Measurements from ENCODE around the gene PPHLN1. TPM values are rescaled to one million over a fixed set of nuclear protein-coding genes. Genes with fewer than 3 reads are reported as not detected.

The PPHLN1 gene
- total RNA-seq, 2 experiments from 2014 or later: 73.2 to 76.1 TPM

DNA sequence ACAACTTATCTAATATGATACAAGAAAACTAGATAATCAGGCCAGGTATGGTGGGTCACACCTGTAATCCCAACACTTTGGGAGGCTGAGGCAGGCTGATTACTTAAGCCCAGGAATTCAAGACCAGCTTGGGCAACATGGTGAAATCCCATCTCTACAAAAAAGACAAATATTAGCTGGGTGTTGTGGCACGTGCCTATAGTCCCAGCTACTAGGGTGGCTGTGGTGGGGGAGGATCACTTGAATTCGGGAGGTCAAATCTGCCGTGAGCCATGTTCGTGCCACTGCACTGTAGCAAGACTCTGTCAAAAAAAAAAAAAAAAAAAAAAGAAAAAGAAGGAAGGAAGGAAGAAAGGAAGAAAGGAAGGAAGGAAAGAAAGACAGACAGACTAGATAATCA, 27.1 kb upstream of the PPHLN1 start:
- intact Hi-C loops (cut with micrococcal nuclease): no loop called here
- no peak for ATAC-seq
- H3K4me1 Mint-ChIP-seq (ENCODE audit: low read depth): peaks cover 17% of the 10 kb centered on the region
- CTCF ChIA-PET: interaction anchor here (1.0 to 1.7 kb wide), 4 partner anchors 8 to 115 kb away, joined by 3 to 5 read pairs (median 4); no protein-coding TSS in a partner anchor
- H3K27ac Mint-ChIP-seq: no peak overlapping the region
- H3K9me3 Mint-ChIP-seq: no peaks in the 10 kb centered on the region
- no peaks in the 10 kb centered on the region for H3K27me3 Mint-ChIP-seq
- no peak overlapping the region for H3K4me3 Mint-ChIP-seq
- no peak for DNase-seq
- TF ChIP-seq, protein P1, sequence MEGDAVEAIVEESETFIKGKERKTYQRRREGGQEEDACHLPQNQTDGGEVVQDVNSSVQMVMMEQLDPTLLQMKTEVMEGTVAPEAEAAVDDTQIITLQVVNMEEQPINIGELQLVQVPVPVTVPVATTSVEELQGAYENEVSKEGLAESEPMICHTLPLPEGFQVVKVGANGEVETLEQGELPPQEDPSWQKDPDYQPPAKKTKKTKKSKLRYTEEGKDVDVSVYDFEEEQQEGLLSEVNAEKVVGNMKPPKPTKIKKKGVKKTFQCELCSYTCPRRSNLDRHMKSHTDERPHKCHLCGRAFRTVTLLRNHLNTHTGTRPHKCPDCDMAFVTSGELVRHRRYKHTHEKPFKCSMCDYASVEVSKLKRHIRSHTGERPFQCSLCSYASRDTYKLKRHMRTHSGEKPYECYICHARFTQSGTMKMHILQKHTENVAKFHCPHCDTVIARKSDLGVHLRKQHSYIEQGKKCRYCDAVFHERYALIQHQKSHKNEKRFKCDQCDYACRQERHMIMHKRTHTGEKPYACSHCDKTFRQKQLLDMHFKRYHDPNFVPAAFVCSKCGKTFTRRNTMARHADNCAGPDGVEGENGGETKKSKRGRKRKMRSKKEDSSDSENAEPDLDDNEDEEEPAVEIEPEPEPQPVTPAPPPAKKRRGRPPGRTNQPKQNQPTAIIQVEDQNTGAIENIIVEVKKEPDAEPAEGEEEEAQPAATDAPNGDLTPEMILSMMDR (IDR thresholded peaks at IDR 0.05): no peak
- no peaks in the 10 kb centered on the region for H3K36me3 Mint-ChIP-seq (ENCODE audit: low read depth)
- POLR2A ChIA-PET: interaction anchor here (1.4 kb wide), 1 partner anchor 60 kb away, joined by 3 read pairs; no protein-coding TSS in a partner anchor

DNA sequence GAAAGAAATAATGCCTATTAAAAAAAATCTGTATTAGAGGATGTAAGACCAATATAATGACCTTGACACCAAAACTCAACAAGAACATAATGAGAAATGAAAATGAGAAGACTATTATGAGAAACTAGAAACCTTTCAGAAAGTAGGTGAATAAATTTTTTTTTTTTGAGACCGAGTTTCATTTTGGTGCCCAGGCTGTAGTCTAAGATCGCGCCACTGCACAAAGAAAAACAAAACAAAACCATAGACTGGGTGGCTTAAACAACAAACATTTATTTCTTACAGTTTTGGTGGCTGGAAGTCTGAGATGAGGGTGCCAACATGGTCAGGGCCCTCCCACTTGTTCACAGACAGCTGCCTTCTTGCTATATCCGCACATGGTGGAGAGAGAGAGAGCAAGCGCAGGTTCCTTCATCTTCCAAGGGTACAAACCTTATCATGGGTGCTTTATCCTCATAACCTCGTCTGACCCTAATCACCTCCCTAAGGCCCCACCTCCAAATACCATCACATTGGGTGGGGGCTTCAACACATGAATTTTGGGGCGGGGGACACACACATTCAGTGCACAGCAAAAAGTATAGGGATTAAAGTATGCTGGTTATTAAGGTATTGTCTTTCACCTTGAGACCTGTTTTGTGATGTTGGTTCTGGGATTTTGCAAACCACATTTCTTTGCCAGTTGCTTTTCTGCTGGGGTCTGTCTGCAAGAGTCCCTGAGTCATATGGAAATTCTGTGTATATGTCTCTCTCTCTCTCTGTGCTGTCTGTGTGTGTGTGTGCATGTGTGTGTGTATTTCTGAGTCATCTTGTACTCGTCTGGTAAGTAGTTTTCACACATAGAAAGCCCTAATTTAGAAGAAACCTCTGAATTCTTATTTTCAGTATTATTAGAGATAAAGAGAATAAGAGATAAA, 26.3 kb upstream of the PPHLN1 start:
- CTCF ChIA-PET: interaction anchor here (1.3 to 1.7 kb wide), 3 partner anchors 32 to 116 kb away, joined by 3 to 5 read pairs (median 5); no protein-coding TSS in a partner anchor
- Mint-ChIP-seq H3K9me3 (no peaks in the 10 kb centered on the region), H3K27me3 (no peaks in the 10 kb centered on the region), H3K27ac (peak overlapping the region; percentile 86), H3K36me3 (ENCODE audit: low read depth) (no peaks in the 10 kb centered on the region), H3K4me3 (peak overlapping the region; percentile 40), H3K4me1 (ENCODE audit: low read depth) (peaks cover 17% of the 10 kb centered on the region)
- ATAC-seq (peak; percentile 91), DNase-seq (peak; percentile 93)
- POLR2A ChIA-PET: interaction anchor here (0.8 to 1.4 kb wide), 3 partner anchors 15 to 61 kb away, joined by 3 read pairs; no protein-coding TSS in a partner anchor
- intact Hi-C loops (cut with micrococcal nuclease): no loop called here
- TF ChIP-seq, protein P1 (IDR thresholded peaks at IDR 0.05): no peak

DNA sequence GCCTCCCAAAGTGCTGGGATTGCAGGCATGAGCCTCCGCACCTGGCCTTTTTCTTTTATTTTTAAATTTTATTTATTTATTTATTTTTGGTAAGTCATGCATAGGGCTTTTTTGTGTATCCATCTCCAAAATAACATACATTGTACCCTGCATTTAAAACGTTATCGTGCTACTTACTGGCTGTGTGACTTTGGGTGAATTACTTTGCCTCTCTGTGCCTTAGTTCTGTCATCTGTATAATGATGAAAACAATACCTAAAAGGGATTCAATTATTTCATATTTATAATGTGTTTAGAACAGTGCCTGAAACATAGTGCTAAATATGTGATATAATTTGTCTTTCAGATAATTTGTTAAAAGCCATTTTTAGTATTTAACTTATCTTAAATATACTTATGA, 19.7 kb upstream of the PPHLN1 start:
- POLR2A ChIA-PET: no interaction called here
- CTCF ChIA-PET: no interaction called here
- H3K27me3 Mint-ChIP-seq: no peaks in the 10 kb centered on the region
- H3K9me3 Mint-ChIP-seq: no peaks in the 10 kb centered on the region
- H3K36me3 Mint-ChIP-seq (ENCODE audit: low read depth): no peaks in the 10 kb centered on the region
- H3K27ac Mint-ChIP-seq: no peak overlapping the region
- TF ChIP-seq, protein P1 (IDR thresholded peaks at IDR 0.05): no peak
- intact Hi-C loops (cut with micrococcal nuclease): no loop called here
- DNase-seq (no peak), ATAC-seq (no peak)
- H3K4me3 Mint-ChIP-seq: no peak overlapping the region
- no peaks in the 10 kb centered on the region for H3K4me1 Mint-ChIP-seq (ENCODE audit: low read depth)

DNA sequence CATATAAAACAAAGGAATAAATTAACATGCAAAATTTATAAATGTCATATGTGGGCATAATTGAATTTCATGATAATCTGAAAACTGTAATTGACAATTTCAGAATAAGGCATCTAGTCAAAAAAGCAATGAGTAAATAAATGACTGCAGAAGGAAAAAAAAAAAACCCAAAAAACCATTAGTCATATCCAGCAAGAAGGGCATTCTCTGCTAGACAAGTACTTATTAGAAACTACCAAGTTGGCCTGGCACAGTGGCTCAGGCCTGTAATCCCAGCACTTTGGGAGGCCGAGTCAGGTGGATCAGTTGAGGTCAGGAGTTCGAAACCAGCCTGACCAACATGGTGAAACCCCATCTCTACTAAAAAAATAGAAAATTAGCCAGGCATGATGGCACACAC, 17.6 kb upstream of the PPHLN1 start:
- Mint-ChIP-seq H3K27me3 (no peaks in the 10 kb centered on the region), H3K4me1 (ENCODE audit: low read depth) (no peaks in the 10 kb centered on the region), H3K36me3 (ENCODE audit: low read depth) (peaks cover 4% of the 10 kb centered on the region), H3K4me3 (no peak overlapping the region), H3K27ac (no peak overlapping the region), H3K9me3 (no peaks in the 10 kb centered on the region)
- intact Hi-C loops (cut with micrococcal nuclease): no loop called here
- no peak for ATAC-seq
- no peak for DNase-seq
- TF ChIP-seq, protein P1 (IDR thresholded peaks at IDR 0.05): no peak
- POLR2A ChIA-PET: no interaction called here
- CTCF ChIA-PET: no interaction called here

DNA sequence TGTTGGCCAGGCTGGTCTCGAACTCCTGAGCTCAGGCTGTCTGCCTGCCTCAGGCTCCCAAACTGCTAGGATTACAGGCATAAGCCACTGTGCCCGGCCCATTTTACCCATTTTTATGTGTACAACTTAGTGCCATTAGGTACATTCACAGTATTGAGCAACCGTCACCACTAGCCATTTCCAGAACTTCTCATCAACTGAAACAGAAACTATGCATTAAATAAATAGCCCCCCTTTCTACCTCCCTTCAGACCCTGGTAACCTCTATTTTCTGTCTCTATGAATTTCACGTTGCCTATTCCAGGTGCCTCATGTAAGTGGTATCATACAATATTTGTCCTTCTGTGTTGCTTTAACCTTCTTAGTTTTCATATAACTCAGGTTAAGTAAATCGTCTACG, 16.0 kb upstream of the PPHLN1 start:
- Mint-ChIP-seq H3K9me3 (no peaks in the 10 kb centered on the region), H3K36me3 (ENCODE audit: low read depth) (peaks cover 6% of the 10 kb centered on the region), H3K27ac (no peak overlapping the region), H3K4me3 (no peak overlapping the region), H3K27me3 (no peaks in the 10 kb centered on the region), H3K4me1 (ENCODE audit: low read depth) (no peaks in the 10 kb centered on the region)
- no peak for ATAC-seq
- DNase-seq: no peak
- TF ChIP-seq, protein P1 (IDR thresholded peaks at IDR 0.05): no peak
- ChIA-PET POLR2A (no interaction called here), CTCF (interaction anchor here (1.4 kb wide), 1 partner anchor 13 kb away, joined by 5 read pairs; no protein-coding TSS in a partner anchor)
- intact Hi-C loops (cut with micrococcal nuclease): no loop called here

Measured in activated CD8-positive, alpha-beta T cell treated with anti-CD3 and anti-CD28 coated beads for 36 hours (primary cell).